ENCODE measurements around the gene SEMA4G. TPM values are rescaled to one million over a fixed set of nuclear protein-coding genes. Genes with fewer than 3 reads are reported as not detected.

SEMA4G gene
- total RNA-seq, 4 donors from 2014 or later, result 0.66 to 2.5 (median 1.4) TPM

GRCh38 chr10:101007915-101008822 is 38.9 kb downstream of the SEMA4G start:
- Histone ChIP-seq H3K27ac (replicated peaks in 1 of 4) (peak overlapping the region; percentile 22 to 100 (median 60)), H3K4me1 (peaks cover 48 to 77% (median 64%) of the 10 kb centered on the region in 4 donors)
- intact Hi-C loops (cut with DNase I), result no loop called here

GRCh38 chr10:101008823-101009423 is 39.6 kb downstream of the SEMA4G start:
- intact Hi-C loops (cut with DNase I), result no loop called here
- Histone ChIP-seq H3K27ac (replicated peaks in 1 of 4) (peak overlapping the region in 3 of 4 donors; percentile 22 to 100 (median 66)), H3K36me3 (peaks cover 10 to 37% (median 35%) of the 10 kb centered on the region in 4 donors), H3K9me3 (no peaks in the 10 kb centered on the region), H3K4me1 (peaks cover 50 to 77% (median 64%) of the 10 kb centered on the region in 4 donors), H3K27me3 (no peaks in the 10 kb centered on the region), H3K4me3 (no peak overlapping the region)
- DNase-seq (ENCODE audit: extremely low spot score), result no peak
- no peak for TF ChIP-seq EP300 (IDR thresholded peaks at IDR 0.05)
- no peak for TF ChIP-seq POLR2A (IDR thresholded peaks at IDR 0.05; ENCODE audit: low read depth)
- no peak for TF ChIP-seq CTCF (IDR thresholded peaks at IDR 0.05)
- TF ChIP-seq POLR2AphosphoS5 (IDR thresholded peaks at IDR 0.05), result no peak
- WGBS, result 83% methylated on average over 6 of the region's 6 CpGs

More at GRCh38 chr10:101007915-101008822, 38.9 kb downstream of the SEMA4G start:
- Histone ChIP-seq H3K4me3 (no peak overlapping the region), H3K27me3 (no peaks in the 10 kb centered on the region), H3K9me3 (no peaks in the 10 kb centered on the region), H3K36me3 (peaks cover 16 to 44% (median 42%) of the 10 kb centered on the region in 4 donors)
- TF ChIP-seq POLR2A (IDR thresholded peaks at IDR 0.05; ENCODE audit: low read depth), result no peak
- no peak for TF ChIP-seq POLR2AphosphoS5 (IDR thresholded peaks at IDR 0.05)
- no peak for TF ChIP-seq CTCF (IDR thresholded peaks at IDR 0.05)
- TF ChIP-seq EP300 (IDR thresholded peaks at IDR 0.05), result no peak
- WGBS, result 65% methylated on average over 11 of the region's 13 CpGs
- no peak for DNase-seq (ENCODE audit: extremely low spot score)

- no peak overlapping the region for H3K27ac ChIP-seq (replicated peaks in 1 of 4)
- H3K27me3 ChIP-seq, result no peaks in the 10 kb centered on the region
- DNase-seq (ENCODE audit: extremely low spot score), result no peak
- peaks cover 7 to 23% (median 22%) of the 10 kb centered on the region in 4 donors for H3K36me3 ChIP-seq
- H3K4me1 ChIP-seq, result peaks cover 44 to 70% (median 62%) of the 10 kb centered on the region in 4 donors
- no peak overlapping the region for H3K4me3 ChIP-seq
- intact Hi-C loops (cut with DNase I), result loop anchor here (10.0 kb wide), 1 partner anchor 46 kb away; the partner anchor contains the start of gene SEMA4G
- TF ChIP-seq EP300 (IDR thresholded peaks at IDR 0.05) (no peak), CTCF (IDR thresholded peaks at IDR 0.05) (no peak), POLR2A (IDR thresholded peaks at IDR 0.05; ENCODE audit: low read depth) (no peak)
- no CpG with 5 or more reads among the region's 22 CpGs for WGBS
- no peaks in the 10 kb centered on the region for H3K9me3 ChIP-seq
These were observed 41.0 kb downstream of the SEMA4G start for GRCh38 chr10:101010329-101010728.

GRCh38 chr10:101011517-101012423 is 42.5 kb downstream of the SEMA4G start:
- peaks cover 40 to 57% (median 55%) of the 10 kb centered on the region in 4 donors for H3K4me1 ChIP-seq
- peak overlapping the region in 3 of 4 donors; percentile 42 to 72 (median 56) for H3K27ac ChIP-seq (replicated peaks in 1 of 4)
- WGBS, result 74% methylated on average over 9 of the region's 22 CpGs
- peaks cover 0 to 8% (median 8%) of the 10 kb centered on the region in 4 donors for H3K36me3 ChIP-seq
- no peaks in the 10 kb centered on the region for H3K9me3 ChIP-seq
- no peak for DNase-seq (ENCODE audit: extremely low spot score)
- TF ChIP-seq POLR2AphosphoS5 (IDR thresholded peaks at IDR 0.05) (no peak), POLR2A (IDR thresholded peaks at IDR 0.05; ENCODE audit: low read depth) (no peak), CTCF (IDR thresholded peaks at IDR 0.05) (peak in 2 of 3 experiments; percentile 8 to 12), EP300 (IDR thresholded peaks at IDR 0.05) (no peak)
- peaks cover 0 to 14% (median 0%) of the 10 kb centered on the region in 4 donors for H3K27me3 ChIP-seq
- intact Hi-C loops (cut with DNase I), result loop anchor here (2.0 to 10.0 kb wide), 2 partner anchors 15 to 47 kb away; partner anchors contain the start of gene SEMA4G
- H3K4me3 ChIP-seq, result no peak overlapping the region
